Measurements from ENCODE around the gene ORM2. TPM values are rescaled to one million over a fixed set of nuclear protein-coding genes. Genes with fewer than 3 reads are reported as not detected.

ORM2 gene
- total and polyA plus RNA-seq, 2 of the 8 experiments (the other 6 are each of a cell fraction or from before 2014, with no cell fraction given): 1.3 TPM; not detected in 1

GRCh38 chr9:114304416-114305188 is 25.1 kb upstream of the ORM2 start:
- ChIA-PET POLR2A (ENCODE audit: partially characterized antibody) (no interaction called here), CTCF (ENCODE audit: partially characterized antibody) (interaction anchor here (0.7 to 1.2 kb wide), 5 partner anchors 25 to 345 kb away, joined by 3 read pairs; no protein-coding TSS in a partner anchor)
- no peaks in the 10 kb centered on the region for H3K79me1 ChIP-seq (ENCODE audit: low read depth, low read length)
- no peaks in the 10 kb centered on the region for H3K23me2 ChIP-seq (ENCODE audit: low read depth, low read length)
- no peak overlapping the region for H2BK120ac ChIP-seq (replicated peaks; ENCODE audit: low read depth, low read length)
- no peak overlapping the region for H3K27ac ChIP-seq (ENCODE audit: low read depth, low read length)
- H3K36me3 ChIP-seq (ENCODE audit: control insufficient read depth in 2 of 4, insufficient read depth in 4 of 4, low read length in 3 of 4): no peaks in the 10 kb centered on the region; a peak in 3 of 8 replicates
- H3K4me1 ChIP-seq (replicated peaks in 1 of 4; ENCODE audit: control insufficient read depth in 3 of 4, insufficient read depth in 4 of 4, low read length in 3 of 4): no peaks in the 10 kb centered on the region; a peak in 2 of 7 replicates
- no peak overlapping the region for H2BK20ac ChIP-seq (ENCODE audit: low read length)
- H4K5ac ChIP-seq (ENCODE audit: insufficient read length, low read depth, low read length): no peak overlapping the region
- H4K20me1 ChIP-seq (replicated peaks in 1 of 2; ENCODE audit: control insufficient read depth in 1 of 2, insufficient read depth in 2 of 2, low read length in 2 of 2): peaks cover 0 to 1% of the 10 kb centered on the region in 2 experiments
- no peak overlapping the region; the same call in 1 of the 2 replicates for H4K8ac ChIP-seq (ENCODE audit: extremely low read depth, insufficient read depth, low read length)
- no peak overlapping the region for H2BK15ac ChIP-seq (ENCODE audit: low read length)
- TF ChIP-seq POU5F1 (IDR thresholded peaks at IDR 0.05; ENCODE audit: low read depth, low read length) (no peak), KDM4A (IDR thresholded peaks at IDR 0.05; ENCODE audit: low read depth, low read length, severe bottlenecking) (no peak), ZNF274 (IDR thresholded peaks at IDR 0.05; ENCODE audit: borderline replicate concordance, extremely low read depth, low read length) (no peak), CTCF (IDR thresholded peaks at IDR 0.05; ENCODE audit: control extremely low read depth in 1 of 3, insufficient read depth in 1 of 3, low read depth in 1 of 3, low read length in 3 of 3) (no peak), YY1 (IDR thresholded peaks at IDR 0.05; ENCODE audit: low read depth, low read length) (no peak), E2F6 (IDR thresholded peaks at IDR 0.05) (no peak), EGR1 (IDR thresholded peaks at IDR 0.05; ENCODE audit: borderline replicate concordance, low read depth, low read length) (no peak), TEAD4 (IDR thresholded peaks at IDR 0.05; ENCODE audit: low read depth, low read length) (no peak), CBX5 (IDR thresholded peaks at IDR 0.05; ENCODE audit: low read depth, low read length) (no peak)
- no peaks in the 10 kb centered on the region for H3K9me3 ChIP-seq (ENCODE audit: insufficient read depth in 2 of 2, low read depth in 1 of 2, low read length in 1 of 2)
- no peak overlapping the region for H2AFZ ChIP-seq (ENCODE audit: low read length)
- FAIRE-seq (no peak), DNase-seq (ENCODE audit: low read depth in 1 of 2, low spot score in 2 of 2) (peak in 1 of 2 experiments; percentile 24)
- no peak overlapping the region for H4K91ac ChIP-seq (replicated peaks; ENCODE audit: insufficient read length, low read length)
- no peak overlapping the region for H2BK12ac ChIP-seq (ENCODE audit: low read depth, low read length)
- H3K9ac ChIP-seq (replicated peaks in 1 of 4; ENCODE audit: extremely low read depth in 1 of 4, low read depth in 3 of 4, low read length in 3 of 4): no peak overlapping the region
- no peaks in the 10 kb centered on the region for H3K79me2 ChIP-seq (ENCODE audit: control insufficient read depth in 1 of 2, insufficient read depth in 2 of 2, low read length in 2 of 2)
- no peak overlapping the region for H3K4me3 ChIP-seq (ENCODE audit: extremely low read depth in 1 of 4, insufficient read depth in 2 of 4, low read depth in 3 of 4, low read length in 4 of 4)
- no peak overlapping the region for H3K4me2 ChIP-seq (ENCODE audit: insufficient read depth in 1 of 2, low read depth in 2 of 2, low read length in 2 of 2)
- H3K27me3 ChIP-seq (replicated peaks in 1 of 4; ENCODE audit: control insufficient read depth in 3 of 4, extremely low read depth in 1 of 4, insufficient read depth in 3 of 4, low read length in 3 of 4): no peaks in the 10 kb centered on the region
- no peak overlapping the region for H2BK5ac ChIP-seq (ENCODE audit: low read depth, low read length)
- H3K18ac ChIP-seq (ENCODE audit: extremely low read depth, low read length): no peak overlapping the region
- no peak overlapping the region for H3K23ac ChIP-seq (ENCODE audit: insufficient read length)
- WGBS, 2 experiments (ENCODE audit: extremely low coverage in 1 of 2, insufficient coverage in 1 of 2, insufficient read length in 1 of 2, insufficient replicate concordance in 2 of 2, low coverage in 1 of 2, low lambda C conversion rate in 2 of 2, missing lambda C conversion rate in 1 of 2): 86% methylated on average over 10 of the region's 10 CpGs; no CpG with 5 or more reads in 1 of the 2 experiments
- no peak overlapping the region for H3K14ac ChIP-seq (ENCODE audit: insufficient read length)
- H3K4ac ChIP-seq (replicated peaks; ENCODE audit: insufficient read length, low read depth, low read length): no peak overlapping the region
- no peak overlapping the region for H3K56ac ChIP-seq (replicated peaks; ENCODE audit: insufficient read length, low read depth, low read length)
- H2AK5ac ChIP-seq (ENCODE audit: low read depth, low read length): no peak overlapping the region
